ENCODE results near the gene LRMDA. TPM values are rescaled to one million over a fixed set of nuclear protein-coding genes. Genes with fewer than 3 reads are reported as not detected.

LRMDA gene
- total RNA-seq, 1 experiment from 2014 or later = 4.8 TPM

- ChIA-PET POLR2A (no interaction called here), CTCF (no interaction called here), RAD21 (ENCODE audit: low non-redundant PET in 1 of 2, low total read pairs in 2 of 2, uncharacterized antibody in 2 of 2, unreplicated experiment in 2 of 2) (no interaction called here)
- ATAC-seq (no peak), DNase-seq (ENCODE audit: low read depth, low spot score) (no peak)
- no peak overlapping the region for H3K27ac ChIP-seq (ENCODE audit: low read depth, low read length)
- no peaks in the 10 kb centered on the region; a peak in 1 of 4 replicates for H3K4me1 ChIP-seq (ENCODE audit: control insufficient read depth in 1 of 2, insufficient read depth in 2 of 2, low read length in 2 of 2)
- no TSS peak for BruUV-seq (replicated peaks)
- no peaks in the 10 kb centered on the region for H4K20me1 ChIP-seq (ENCODE audit: insufficient read depth)
- H3K27me3 ChIP-seq (ENCODE audit: insufficient read depth, low read length) = no peaks in the 10 kb centered on the region
- intact Hi-C loops (cut with micrococcal nuclease) = no loop called here
- H3K4me3 ChIP-seq (replicated peaks in 1 of 2; ENCODE audit: low read depth in 1 of 2, low read length in 2 of 2) = no peak overlapping the region
- no peaks in the 10 kb centered on the region for H3K36me3 ChIP-seq (ENCODE audit: control insufficient read depth in 1 of 2, insufficient read depth in 2 of 2, low read length in 2 of 2)
- no peak for TF ChIP-seq CEBPB (IDR thresholded peaks at IDR 0.05; ENCODE audit: low read depth)
- TF ChIP-seq TCF7L2 (IDR thresholded peaks at IDR 0.05; ENCODE audit: borderline replicate concordance, extremely low read depth, insufficient read depth, insufficient read length) = no peak
- TF ChIP-seq CTCF (IDR thresholded peaks at IDR 0.05 in 2 of 3, conservative IDR thresholded peaks at IDR 0.05 in 1 of 3; ENCODE audit: borderline replicate concordance in 1 of 3, insufficient read depth in 1 of 3, low read depth in 2 of 3, low read length in 2 of 3) = no peak
- TF ChIP-seq ELF1 (IDR thresholded peaks at IDR 0.05; ENCODE audit: borderline replicate concordance, low read depth) = no peak
- no peak for TF ChIP-seq SIN3A (IDR thresholded peaks at IDR 0.05; ENCODE audit: low read depth)
- TF ChIP-seq FOSL1 (IDR thresholded peaks at IDR 0.05; ENCODE audit: low read depth) = no peak
- TF ChIP-seq CBX3 (IDR thresholded peaks at IDR 0.05; ENCODE audit: low read depth) = no peak
- TF ChIP-seq YY1 (IDR thresholded peaks at IDR 0.05; ENCODE audit: extremely low read depth, insufficient replicate concordance, low read depth, low read length) = no peak
- TF ChIP-seq ZNF274 (IDR thresholded peaks at IDR 0.05; ENCODE audit: low read depth, low read length) = no peak
- TF ChIP-seq EZH2 (IDR thresholded peaks at IDR 0.05) = no peak
- TF ChIP-seq EGR1 (IDR thresholded peaks at IDR 0.05; ENCODE audit: low read depth) = no peak
- TF ChIP-seq POLR2AphosphoS5 (IDR thresholded peaks at IDR 0.05; ENCODE audit: low read depth, low read length) = no peak
- no peaks in the 10 kb centered on the region for H3K79me2 ChIP-seq (ENCODE audit: insufficient read depth, low read length)
- H3K9ac ChIP-seq (ENCODE audit: low read length) = no peak overlapping the region
- no peak overlapping the region for H3K4me2 ChIP-seq (ENCODE audit: low read length)
- H2AFZ ChIP-seq (ENCODE audit: low read depth, low read length, poor library complexity, severe bottlenecking) = no peak overlapping the region
- H3K9me3 ChIP-seq (ENCODE audit: control insufficient read depth in 1 of 2, insufficient read depth in 1 of 2, low read depth in 1 of 2, low read length in 2 of 2) = no peaks in the 10 kb centered on the region
- no peaks in the 10 kb centered on the region for H3K9me2 ChIP-seq (ENCODE audit: insufficient read depth)
Measured at GRCh38 chr10:75550191-75550590, 118.8 kb downstream of the LRMDA start.

All from HCT116 (cell line).